Muscle layer of duodenum (tissue), 2 donors: ENCODE measurements around the gene TMEM184A.

ENCODE experiments used
- H3K27ac ChIP-seq: one replicate; pipeline ENCODE4 v1.7.0; 2013; ENCODE audit warnings: mild to moderate bottlenecking, low read length
- H3K27me3 ChIP-seq: one replicate; pipeline ENCODE4 v1.7.0; 2013; ENCODE audit warnings: low read depth, mild to moderate bottlenecking, control low read depth, low read length
- H3K36me3 ChIP-seq, 2 donors: one replicate each; pipeline ENCODE4 v1.7.0; 2013; ENCODE audit warnings: low read length in 2 of 2, control low read depth in 1 of 2, mild to moderate bottlenecking in 1 of 2; ENCODE audit not compliant: insufficient read depth in 2 of 2, control insufficient read depth in 1 of 2
- H3K4me1 ChIP-seq, 2 donors: one replicate each; pipeline ENCODE4 v1.7.0; 2013; ENCODE audit warnings: low read length in 2 of 2, mild to moderate bottlenecking in 2 of 2, control low read depth in 1 of 2, moderate library complexity in 1 of 2; ENCODE audit not compliant: insufficient read depth in 2 of 2, control insufficient read depth in 1 of 2
- H3K4me3 ChIP-seq, 2 donors: one replicate each; pipeline ENCODE4 v1.7.0; 2013; ENCODE audit warnings: low read length in 2 of 2, low read depth in 1 of 2, mild to moderate bottlenecking in 1 of 2
- H3K9me3 ChIP-seq, 2 donors: one replicate each; pipeline ENCODE4 v1.7.0; 2013; ENCODE audit warnings: low read length in 2 of 2, control low read depth in 1 of 2, mild to moderate bottlenecking in 1 of 2; ENCODE audit not compliant: control insufficient read depth in 1 of 2
- donor health status: healthy.

TMEM184A gene

DNA sequence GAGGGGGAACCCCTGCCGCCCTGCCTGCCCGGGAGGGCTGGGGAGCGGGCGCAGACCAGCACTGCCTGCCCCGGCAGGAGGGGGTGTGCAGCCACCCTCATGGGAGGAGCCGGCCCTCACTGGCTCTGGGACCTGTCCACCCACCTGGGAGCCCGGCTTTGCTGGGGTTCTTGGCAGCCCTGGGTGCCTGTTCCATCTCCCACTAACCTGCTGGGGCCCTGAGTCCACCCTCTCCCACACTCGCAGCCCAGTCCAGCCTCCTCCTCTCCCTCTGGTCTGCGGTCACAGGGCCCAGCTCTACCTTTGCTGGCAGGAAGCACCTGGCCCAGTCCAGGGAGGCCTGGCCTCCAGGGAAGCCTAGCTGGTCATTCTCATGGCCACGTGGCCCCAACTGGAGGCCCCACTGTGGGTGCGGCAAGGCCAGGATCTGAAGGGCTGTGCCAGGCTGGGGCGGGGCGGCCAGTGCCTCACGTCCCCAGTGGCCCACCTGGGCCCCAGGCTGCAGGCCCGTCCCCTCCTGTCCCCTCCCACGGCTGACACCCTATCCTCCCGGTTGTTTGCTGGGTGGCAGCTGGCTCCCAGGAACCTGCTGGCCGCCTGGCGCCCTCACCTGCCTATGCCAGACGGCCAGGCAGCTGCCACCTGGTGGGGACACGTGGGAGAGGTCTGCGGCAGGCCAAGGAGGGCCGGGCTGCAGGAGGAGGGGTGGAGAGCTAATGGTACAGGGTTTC, at the start of gene TMEM184A:
Gene TMEM184A, minus strand, starts transcription at position 393 of the 731 bp plus-strand sequence. CDS start 721 bp downstream, outside the sequence.
- peak within 1 kb of the TSS; percentile 39 for H3K27ac ChIP-seq
- H3K27me3 ChIP-seq, result no peaks in the 10 kb centered on the region
- peaks cover 0 to 11% of the 10 kb centered on the region in 2 donors for H3K4me1 ChIP-seq

DNA sequence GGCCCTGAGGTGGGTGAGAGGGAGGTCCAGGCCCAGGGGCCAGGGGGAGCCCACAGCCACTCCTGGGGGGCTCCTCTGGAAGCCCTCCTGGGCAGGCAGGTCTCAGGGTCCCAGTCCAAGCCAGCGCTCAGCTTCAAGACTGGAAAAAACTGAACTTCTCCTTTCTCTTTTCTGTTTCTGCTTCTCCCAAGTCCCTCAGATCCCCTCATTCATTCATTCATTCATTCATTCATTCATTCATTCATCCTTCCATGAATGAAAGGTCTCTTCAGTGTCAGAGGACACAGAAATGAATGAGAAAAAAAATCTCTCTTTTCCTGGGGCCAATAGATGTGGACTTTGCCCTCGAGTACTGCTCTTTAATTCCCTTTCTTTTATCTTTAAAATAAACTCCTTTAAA, 48.4 kb upstream of the TMEM184A start:
- Histone ChIP-seq H3K27ac (no peak overlapping the region), H3K4me1 (no peaks in the 10 kb centered on the region), H3K4me3 (no peak overlapping the region), H3K36me3 (no peaks in the 10 kb centered on the region), H3K9me3 (no peaks in the 10 kb centered on the region), H3K27me3 (no peaks in the 10 kb centered on the region)

More for the DNA sequence above, at the start of gene TMEM184A:
- peak within 1 kb of the TSS in 1 of 2 donors; percentile 26 for H3K4me3 ChIP-seq
- H3K36me3 ChIP-seq, result no peaks in the 10 kb centered on the region
- no peaks in the 10 kb centered on the region for H3K9me3 ChIP-seq

GRCh38 chr7:1603346-1604225, 47.6 kb upstream of the TMEM184A start:
- Histone ChIP-seq H3K27me3 (no peaks in the 10 kb centered on the region), H3K4me1 (no peaks in the 10 kb centered on the region), H3K9me3 (no peaks in the 10 kb centered on the region)

DNA sequence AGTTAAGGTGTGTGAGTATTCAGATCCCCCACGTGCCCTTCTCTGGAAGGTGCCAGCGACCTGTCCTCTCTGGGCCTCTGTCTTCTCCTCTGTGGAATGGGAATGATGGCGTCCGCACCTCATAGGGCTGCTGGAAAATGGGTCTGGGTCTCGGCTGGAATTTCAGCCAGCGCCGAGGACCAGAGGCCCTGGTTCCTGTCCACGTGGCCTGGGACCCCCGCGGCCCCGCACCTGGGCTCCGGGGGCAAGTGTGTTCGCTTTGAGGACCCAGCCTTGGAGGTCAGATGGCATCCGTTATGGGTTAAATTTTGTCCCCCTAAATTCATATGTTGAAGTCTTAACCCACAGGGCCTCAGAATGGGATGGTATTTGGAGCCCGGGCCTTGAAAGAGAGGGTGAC, 46.4 kb upstream of the TMEM184A start:
- no peaks in the 10 kb centered on the region for H3K27me3 ChIP-seq
- H3K36me3 ChIP-seq, result no peaks in the 10 kb centered on the region
- no peak overlapping the region for H3K27ac ChIP-seq

More at GRCh38 chr7:1603346-1604225, 47.6 kb upstream of the TMEM184A start:
- no peaks in the 10 kb centered on the region for H3K36me3 ChIP-seq
- H3K4me3 ChIP-seq, result no peak overlapping the region
- H3K27ac ChIP-seq, result no peak overlapping the region

DNA sequence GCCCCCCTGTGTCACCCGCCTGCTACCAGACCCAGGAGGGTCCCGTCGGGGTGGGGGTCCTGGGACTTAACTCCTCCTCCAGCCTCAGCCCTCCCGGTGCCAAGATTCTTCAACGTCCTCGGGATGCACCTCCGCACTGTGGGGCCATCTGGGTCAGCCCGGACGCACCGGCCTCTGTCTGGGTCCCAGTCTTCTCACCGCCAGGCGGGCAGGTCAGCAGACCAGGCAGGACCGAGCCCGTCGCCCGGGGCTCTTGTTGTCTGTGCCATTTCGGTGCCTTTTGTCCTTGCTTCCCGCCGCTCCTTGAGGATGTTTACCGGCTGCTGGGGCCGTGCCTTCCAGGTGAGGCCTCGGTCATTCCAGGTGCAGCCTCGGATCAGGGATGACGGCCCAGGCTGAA, 46.0 kb upstream of the TMEM184A start:
- Histone ChIP-seq H3K4me1 (no peaks in the 10 kb centered on the region), H3K9me3 (no peaks in the 10 kb centered on the region), H3K4me3 (no peak overlapping the region), H3K27ac (no peak overlapping the region), H3K27me3 (no peaks in the 10 kb centered on the region), H3K36me3 (no peaks in the 10 kb centered on the region)

More for the DNA sequence above, 46.4 kb upstream of the TMEM184A start:
- Histone ChIP-seq H3K4me1 (no peaks in the 10 kb centered on the region), H3K4me3 (no peak overlapping the region), H3K9me3 (no peaks in the 10 kb centered on the region)

DNA sequence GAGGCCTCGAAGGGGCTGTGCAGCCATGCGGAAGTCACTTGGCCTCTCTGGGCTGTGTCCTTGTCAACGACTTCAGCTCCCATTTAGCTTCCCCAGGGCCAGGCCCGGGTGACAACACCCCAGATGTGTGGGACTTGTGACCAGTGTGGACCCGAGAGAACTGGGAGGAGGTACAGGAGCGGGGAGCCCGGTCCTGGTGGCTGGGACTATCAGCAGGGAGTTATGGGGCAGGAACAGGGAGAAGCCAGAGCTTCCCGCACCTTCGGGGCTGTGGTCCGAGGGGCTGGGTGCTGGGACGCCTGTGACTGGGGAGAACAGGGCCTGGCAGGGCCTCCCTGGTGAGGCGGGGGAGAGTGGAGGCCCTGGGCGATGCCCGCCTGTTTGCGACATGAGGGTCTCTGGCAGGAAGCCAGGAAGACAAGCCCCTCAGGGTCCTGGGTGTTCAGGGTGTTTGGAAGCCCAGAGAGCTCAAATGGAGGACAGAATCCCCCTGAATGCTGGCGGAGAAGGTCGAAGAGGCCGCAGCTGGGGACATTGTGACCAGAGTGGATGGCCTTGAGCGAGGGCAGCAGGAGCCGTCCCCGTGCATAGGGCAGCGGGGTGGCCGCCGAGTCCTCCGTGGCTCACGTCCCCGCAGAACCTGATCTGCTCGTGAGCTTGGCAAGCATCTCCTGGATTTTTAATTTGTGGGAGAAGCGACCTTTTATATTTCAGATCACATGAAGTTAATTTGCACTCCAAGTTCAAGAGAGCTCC, 43.8 kb upstream of the TMEM184A start:
- Histone ChIP-seq H3K27ac (no peak overlapping the region), H3K9me3 (no peaks in the 10 kb centered on the region), H3K4me1 (no peaks in the 10 kb centered on the region), H3K36me3 (no peaks in the 10 kb centered on the region), H3K27me3 (no peaks in the 10 kb centered on the region), H3K4me3 (no peak overlapping the region)

DNA sequence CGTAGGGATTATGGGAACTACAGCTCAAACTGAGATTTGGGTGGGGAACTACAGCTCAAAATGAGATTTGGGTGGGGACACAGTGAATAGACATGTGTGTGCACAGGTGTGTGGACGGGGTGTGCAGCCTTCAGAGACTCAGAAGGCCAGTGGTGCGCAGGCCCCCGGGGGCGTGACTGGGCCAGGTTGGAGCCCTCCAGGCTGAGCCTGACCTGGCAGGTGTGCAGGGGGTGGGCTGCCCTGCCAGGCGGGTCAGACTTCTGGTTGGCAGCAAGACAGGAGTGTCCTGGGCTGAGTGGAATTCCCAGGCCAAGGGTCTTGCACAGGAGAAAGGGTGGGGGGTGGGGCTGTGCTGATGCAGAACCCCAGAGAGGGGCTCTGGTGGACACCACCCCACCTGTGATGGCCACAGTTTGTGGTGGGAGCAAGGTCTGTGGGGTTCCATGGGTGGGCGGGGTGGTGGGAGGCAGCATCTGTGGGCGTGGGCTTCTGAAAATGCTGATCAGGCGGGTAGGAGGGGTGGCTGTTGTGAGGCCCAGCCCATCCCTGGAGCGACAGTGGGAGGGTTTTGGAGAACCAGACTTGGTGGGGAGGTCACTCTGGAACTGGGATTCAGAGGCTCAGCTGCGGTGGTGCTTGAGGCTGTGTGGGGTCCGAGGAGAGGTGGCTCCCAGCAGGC, 43.1 kb upstream of the TMEM184A start:
- Histone ChIP-seq H3K36me3 (no peaks in the 10 kb centered on the region), H3K4me1 (no peaks in the 10 kb centered on the region), H3K27me3 (no peaks in the 10 kb centered on the region), H3K4me3 (no peak overlapping the region), H3K27ac (no peak overlapping the region), H3K9me3 (no peaks in the 10 kb centered on the region)

DNA sequence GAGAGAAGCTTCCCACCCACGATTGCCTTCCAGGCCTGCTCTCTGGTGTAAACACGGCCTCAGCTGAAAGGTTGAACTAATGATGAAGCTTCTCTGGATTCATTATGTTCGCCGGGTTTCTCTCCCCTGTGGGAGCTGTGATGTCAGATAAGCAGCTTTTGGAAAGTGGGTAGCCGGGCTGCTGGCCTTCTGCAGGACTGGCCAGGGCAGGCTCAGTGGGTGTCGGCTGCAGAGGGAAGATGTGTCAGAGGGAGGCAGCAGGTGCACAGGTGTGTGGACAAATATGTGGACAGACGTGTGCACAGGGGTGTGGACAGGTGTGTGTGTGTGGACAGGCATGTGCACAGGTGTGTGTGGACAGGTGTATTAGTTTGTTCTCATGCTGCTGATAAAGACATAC, 42.3 kb upstream of the TMEM184A start:
- H3K36me3 ChIP-seq, result no peaks in the 10 kb centered on the region
- H3K4me1 ChIP-seq, result no peaks in the 10 kb centered on the region
- H3K4me3 ChIP-seq, result no peak overlapping the region
- no peaks in the 10 kb centered on the region for H3K9me3 ChIP-seq
- no peaks in the 10 kb centered on the region for H3K27me3 ChIP-seq
- H3K27ac ChIP-seq, result no peak overlapping the region

GRCh38 chr7:1597791-1598190, 41.8 kb upstream of the TMEM184A start:
- Histone ChIP-seq H3K27me3 (peaks cover 4% of the 10 kb centered on the region), H3K27ac (no peak overlapping the region), H3K9me3 (no peaks in the 10 kb centered on the region), H3K36me3 (no peaks in the 10 kb centered on the region), H3K4me1 (no peaks in the 10 kb centered on the region), H3K4me3 (no peak overlapping the region)

DNA sequence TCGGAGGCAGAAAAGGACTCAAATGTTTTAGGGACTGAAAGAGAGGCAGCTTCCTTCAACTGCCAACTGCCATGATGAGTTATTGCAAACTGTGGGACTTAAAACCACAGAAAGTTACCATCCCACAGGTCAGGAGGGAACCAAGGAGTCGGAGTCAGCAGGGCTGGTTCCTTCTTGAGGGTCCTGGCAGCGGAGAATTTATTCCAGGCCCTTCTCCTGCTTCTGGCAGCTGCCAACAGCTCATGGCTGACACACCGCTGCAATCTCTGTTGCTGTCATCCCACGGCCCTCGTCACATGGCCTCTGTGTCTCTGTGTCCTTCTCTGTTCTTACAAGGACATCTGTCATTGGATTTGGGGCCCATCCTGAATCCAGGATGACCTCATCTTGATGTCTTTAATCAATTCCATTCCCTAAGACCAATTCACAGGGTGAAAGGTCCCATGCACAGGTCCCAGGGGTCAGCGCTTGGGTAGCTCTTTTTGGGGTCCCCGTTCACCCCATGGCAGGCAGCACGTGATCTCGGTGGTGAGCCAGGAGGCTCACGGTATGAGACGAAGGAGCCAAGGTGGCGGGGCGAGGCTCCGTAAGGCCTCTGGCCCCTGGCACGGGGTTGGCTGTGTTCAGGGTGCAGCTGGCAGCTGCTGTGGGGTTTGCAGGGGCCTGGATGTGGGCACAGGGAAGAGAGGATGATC, 41.2 kb upstream of the TMEM184A start:
- Histone ChIP-seq H3K4me3 (no peak overlapping the region), H3K27ac (no peak overlapping the region), H3K27me3 (peaks cover 4% of the 10 kb centered on the region), H3K36me3 (no peaks in the 10 kb centered on the region), H3K9me3 (no peaks in the 10 kb centered on the region), H3K4me1 (no peaks in the 10 kb centered on the region)
